Liver (tissue), 3 donors: ENCODE data around the gene BRIP1.

Source experiments
- CTCF ChIP-seq: fragments of 150-350 bp; IDR thresholded peaks from 2 replicates; pipeline ENCODE4 v1.5.1; 2017; ENCODE audit warnings: improper control_type of control experiment, low read depth, low read length; ENCODE audit not compliant: missing input control
- EGR1 ChIP-seq, 2 donors: IDR thresholded peaks; 2 replicates each; pipeline ENCODE4 v1.6.1; 2016 to 2018; ENCODE audit warnings: antibody characterized with exemption in 2 of 2, low read depth in 2 of 2
- FOXA1 ChIP-seq: IDR thresholded peaks from 2 replicates; pipeline ENCODE4 v1.6.1; 2016; ENCODE audit warnings: antibody characterized with exemption
- FOXA2 ChIP-seq: IDR thresholded peaks from 2 replicates; pipeline ENCODE4 v1.6.1; 2016; ENCODE audit warnings: antibody characterized with exemption
- GABPA ChIP-seq, 2 donors: IDR thresholded peaks in 1 of 2; conservative IDR thresholded peaks in 1 of 2; 2 replicates each; pipeline ENCODE4 v1.6.1; 2016; ENCODE audit warnings: antibody characterized with exemption in 2 of 2, mild to moderate bottlenecking in 1 of 2, moderate library complexity in 1 of 2
- HNF4A ChIP-seq, 2 donors: conservative IDR thresholded peaks; 2 replicates each; pipeline ENCODE4 v1.6.1; 2016; ENCODE audit warnings: antibody characterized with exemption in 2 of 2, mild to moderate bottlenecking in 2 of 2
- JUND ChIP-seq, 2 donors: IDR thresholded peaks; 2 replicates each; pipeline ENCODE4 v1.6.1; 2016; ENCODE audit warnings: antibody characterized with exemption in 2 of 2
- RAD21 ChIP-seq, 2 donors: IDR thresholded peaks; 2 replicates each; pipeline ENCODE4 v1.6.1; 2016; ENCODE audit warnings: antibody characterized with exemption in 2 of 2, mild to moderate bottlenecking in 2 of 2
- RXRA ChIP-seq, 2 donors: IDR thresholded peaks; 2 replicates each; pipeline ENCODE4 v1.6.1; 2017 to 2018; ENCODE audit warnings: antibody characterized with exemption in 2 of 2, mild to moderate bottlenecking in 1 of 2
- SP1 ChIP-seq: IDR thresholded peaks from 2 replicates; pipeline ENCODE4 v1.6.1; 2018; ENCODE audit warnings: antibody characterized with exemption, mild to moderate bottlenecking
- YY1 ChIP-seq: IDR thresholded peaks from 2 replicates; pipeline ENCODE4 v1.6.1; 2016; ENCODE audit warnings: antibody characterized with exemption, mild to moderate bottlenecking
- ZBTB33 ChIP-seq: IDR thresholded peaks from 2 replicates; pipeline ENCODE4 v1.6.1; 2016; ENCODE audit warnings: antibody characterized with exemption
- TF ChIP-seq, protein P1 (sequence below): IDR thresholded peaks from 2 replicates; pipeline ENCODE4 v1.6.1; 2016; ENCODE audit warnings: antibody characterized with exemption
- TF ChIP-seq, protein P2 (sequence below): IDR thresholded peaks from 2 replicates; pipeline ENCODE4 v1.6.1; 2016; ENCODE audit warnings: antibody characterized with exemption, mild to moderate bottlenecking
- donor health status: healthy.
- donor health status: healthy.

DNA sequence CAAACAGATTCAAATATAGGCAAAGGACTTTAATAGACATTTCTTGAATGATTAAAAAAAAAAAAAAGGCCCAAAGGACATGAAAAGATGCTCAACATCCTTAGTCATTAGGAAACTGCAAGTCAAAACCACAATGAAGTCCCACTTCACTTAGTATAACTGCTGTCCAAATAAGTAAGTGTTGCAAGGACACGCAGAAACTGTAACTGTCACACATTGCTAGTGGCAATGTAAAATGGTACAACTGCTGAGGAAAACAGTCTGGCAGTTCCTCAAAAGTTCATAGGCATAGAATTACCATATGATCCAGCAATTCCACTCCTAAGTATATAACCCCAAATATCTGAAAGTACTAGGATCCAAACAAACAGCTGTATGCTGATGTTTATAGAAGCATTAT lies 112.7 kb downstream of the BRIP1 start:
- TF ChIP-seq ZBTB33, result no peak
- no peak for TF ChIP-seq CTCF
- TF ChIP-seq RAD21 (IDR thresholded peaks at IDR 0.05), result no peak
- no peak for TF ChIP-seq FOXA2
- TF ChIP-seq EGR1 (IDR thresholded peaks at IDR 0.05; ENCODE audit: low read depth in 2 of 2), result no peak
- TF ChIP-seq, protein P1, sequence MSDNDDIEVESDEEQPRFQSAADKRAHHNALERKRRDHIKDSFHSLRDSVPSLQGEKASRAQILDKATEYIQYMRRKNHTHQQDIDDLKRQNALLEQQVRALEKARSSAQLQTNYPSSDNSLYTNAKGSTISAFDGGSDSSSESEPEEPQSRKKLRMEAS, result no peak
- no peak for TF ChIP-seq FOXA1
- no peak for TF ChIP-seq JUND (IDR thresholded peaks at IDR 0.05)
- no peak for TF ChIP-seq SP1
- TF ChIP-seq YY1, result no peak
- no peak for TF ChIP-seq RXRA (IDR thresholded peaks at IDR 0.05)
- TF ChIP-seq, protein P2, sequence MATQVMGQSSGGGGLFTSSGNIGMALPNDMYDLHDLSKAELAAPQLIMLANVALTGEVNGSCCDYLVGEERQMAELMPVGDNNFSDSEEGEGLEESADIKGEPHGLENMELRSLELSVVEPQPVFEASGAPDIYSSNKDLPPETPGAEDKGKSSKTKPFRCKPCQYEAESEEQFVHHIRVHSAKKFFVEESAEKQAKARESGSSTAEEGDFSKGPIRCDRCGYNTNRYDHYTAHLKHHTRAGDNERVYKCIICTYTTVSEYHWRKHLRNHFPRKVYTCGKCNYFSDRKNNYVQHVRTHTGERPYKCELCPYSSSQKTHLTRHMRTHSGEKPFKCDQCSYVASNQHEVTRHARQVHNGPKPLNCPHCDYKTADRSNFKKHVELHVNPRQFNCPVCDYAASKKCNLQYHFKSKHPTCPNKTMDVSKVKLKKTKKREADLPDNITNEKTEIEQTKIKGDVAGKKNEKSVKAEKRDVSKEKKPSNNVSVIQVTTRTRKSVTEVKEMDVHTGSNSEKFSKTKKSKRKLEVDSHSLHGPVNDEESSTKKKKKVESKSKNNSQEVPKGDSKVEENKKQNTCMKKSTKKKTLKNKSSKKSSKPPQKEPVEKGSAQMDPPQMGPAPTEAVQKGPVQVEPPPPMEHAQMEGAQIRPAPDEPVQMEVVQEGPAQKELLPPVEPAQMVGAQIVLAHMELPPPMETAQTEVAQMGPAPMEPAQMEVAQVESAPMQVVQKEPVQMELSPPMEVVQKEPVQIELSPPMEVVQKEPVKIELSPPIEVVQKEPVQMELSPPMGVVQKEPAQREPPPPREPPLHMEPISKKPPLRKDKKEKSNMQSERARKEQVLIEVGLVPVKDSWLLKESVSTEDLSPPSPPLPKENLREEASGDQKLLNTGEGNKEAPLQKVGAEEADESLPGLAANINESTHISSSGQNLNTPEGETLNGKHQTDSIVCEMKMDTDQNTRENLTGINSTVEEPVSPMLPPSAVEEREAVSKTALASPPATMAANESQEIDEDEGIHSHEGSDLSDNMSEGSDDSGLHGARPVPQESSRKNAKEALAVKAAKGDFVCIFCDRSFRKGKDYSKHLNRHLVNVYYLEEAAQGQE, result no peak
- TF ChIP-seq HNF4A (conservative IDR thresholded peaks at IDR 0.05), result no peak
- TF ChIP-seq GABPA (IDR thresholded peaks at IDR 0.05 in 1 of 2, conservative IDR thresholded peaks at IDR 0.05 in 1 of 2), result no peak
